ENCODE data around the gene FUBP3.

The FUBP3 gene, protein sequence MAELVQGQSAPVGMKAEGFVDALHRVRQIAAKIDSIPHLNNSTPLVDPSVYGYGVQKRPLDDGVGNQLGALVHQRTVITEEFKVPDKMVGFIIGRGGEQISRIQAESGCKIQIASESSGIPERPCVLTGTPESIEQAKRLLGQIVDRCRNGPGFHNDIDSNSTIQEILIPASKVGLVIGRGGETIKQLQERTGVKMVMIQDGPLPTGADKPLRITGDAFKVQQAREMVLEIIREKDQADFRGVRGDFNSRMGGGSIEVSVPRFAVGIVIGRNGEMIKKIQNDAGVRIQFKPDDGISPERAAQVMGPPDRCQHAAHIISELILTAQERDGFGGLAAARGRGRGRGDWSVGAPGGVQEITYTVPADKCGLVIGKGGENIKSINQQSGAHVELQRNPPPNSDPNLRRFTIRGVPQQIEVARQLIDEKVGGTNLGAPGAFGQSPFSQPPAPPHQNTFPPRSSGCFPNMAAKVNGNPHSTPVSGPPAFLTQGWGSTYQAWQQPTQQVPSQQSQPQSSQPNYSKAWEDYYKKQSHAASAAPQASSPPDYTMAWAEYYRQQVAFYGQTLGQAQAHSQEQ

DNA sequence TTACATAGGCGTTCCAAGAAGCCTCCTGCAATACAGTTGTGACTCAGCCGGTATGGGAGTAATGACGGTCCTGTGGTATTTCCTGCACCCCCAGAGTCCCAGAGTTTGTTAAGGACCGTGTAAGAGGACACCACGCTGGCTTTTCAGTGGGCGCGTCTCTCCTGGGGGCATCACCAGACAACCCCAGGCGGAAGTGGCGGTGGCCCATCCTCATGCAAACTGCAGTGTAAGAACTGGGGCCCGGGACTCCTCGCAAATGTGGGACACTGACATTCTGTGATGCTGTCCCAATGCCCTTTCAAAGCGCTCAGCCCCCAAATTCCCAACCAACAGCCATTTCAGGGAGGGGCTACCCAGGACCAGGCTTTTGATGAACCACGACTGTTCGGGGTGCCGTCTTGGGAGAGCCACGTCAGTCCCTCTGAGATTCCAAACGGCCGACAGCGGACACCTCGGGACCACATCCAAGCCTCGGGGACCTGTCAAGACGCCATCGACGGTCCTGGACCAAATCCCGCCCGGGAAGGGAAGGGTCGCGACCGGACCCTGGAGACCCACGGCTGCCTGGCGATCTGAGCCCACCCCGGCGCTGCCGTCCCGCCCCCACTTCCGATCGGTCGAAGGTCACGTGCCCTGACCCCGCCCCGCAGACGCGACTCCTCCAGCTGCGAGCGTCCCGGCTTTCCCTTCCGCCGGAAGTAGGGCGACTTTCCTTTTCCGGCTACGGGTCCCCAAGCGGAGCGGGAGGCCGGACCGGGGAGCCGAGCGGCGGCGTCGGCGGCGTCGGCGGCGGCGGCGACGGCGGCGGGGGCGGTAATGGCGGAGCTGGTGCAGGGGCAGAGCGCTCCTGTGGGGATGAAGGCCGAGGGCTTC is at the start of gene FUBP3:
Gene FUBP3 (plus strand): TSS at position 713 of the 873 bp plus-strand sequence. CDS start 104 bp downstream, at position 817.
- no peak for TF ChIP-seq CTCF (IDR thresholded peaks at IDR 0.05)

- TF ChIP-seq CTCF (IDR thresholded peaks at IDR 0.05) = no peak
Observed at GRCh38 chr9:130530938-130531337, 48.4 kb upstream of the FUBP3 start.

DNA sequence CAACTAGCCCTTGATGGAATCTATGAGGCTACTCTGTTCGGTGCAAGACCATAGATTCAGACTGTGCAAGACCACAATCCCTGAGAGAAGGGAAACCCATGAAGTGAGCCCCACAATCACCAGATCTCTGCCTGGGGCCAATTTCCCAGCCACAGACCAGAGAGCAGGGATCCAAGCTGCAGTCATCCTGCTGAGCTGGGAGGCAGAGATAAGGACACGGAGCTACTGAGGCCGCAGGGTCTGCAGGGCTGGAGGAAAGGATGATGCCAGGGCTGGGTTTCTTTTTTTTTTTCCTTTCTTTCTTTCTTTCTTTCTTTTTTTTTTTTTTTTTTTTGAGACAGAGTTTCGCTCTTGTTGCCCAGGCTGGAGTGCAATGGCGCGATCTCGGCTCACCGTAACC is 47.7 kb upstream of the FUBP3 start:
- TF ChIP-seq CTCF (IDR thresholded peaks at IDR 0.05) = no peak

DNA sequence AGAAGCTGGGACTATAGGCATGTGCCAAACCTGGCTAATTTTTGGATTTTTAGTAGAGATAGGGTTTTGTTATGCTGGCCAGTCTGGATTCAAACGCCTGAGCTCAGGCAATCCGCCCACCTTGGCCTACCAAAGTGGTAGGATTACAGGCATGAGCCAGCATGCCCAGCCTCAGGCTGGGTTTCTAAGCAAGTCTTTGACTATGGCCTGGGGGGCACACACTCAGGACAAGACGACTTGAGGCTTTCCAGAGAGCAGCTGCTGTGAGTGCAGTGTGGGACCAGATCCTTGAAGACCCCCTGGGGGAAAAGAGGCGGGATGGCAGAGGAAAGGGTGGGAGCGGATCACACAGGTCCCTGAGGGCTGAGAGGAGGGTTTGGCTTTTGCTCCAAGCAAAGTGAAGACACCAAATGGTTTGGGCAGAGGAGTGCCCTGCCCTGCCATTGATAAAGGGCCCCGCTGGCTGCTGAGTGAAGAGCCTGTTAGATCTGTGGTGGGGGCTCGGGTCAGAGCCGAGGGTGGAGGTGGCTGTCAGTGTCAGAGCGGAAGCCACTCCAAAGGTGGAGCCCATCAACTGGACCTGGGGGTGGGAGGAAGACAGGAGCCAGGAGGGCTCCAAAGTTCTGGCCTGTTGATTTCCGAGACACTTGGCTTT is 46.8 kb upstream of the FUBP3 start:
- TF ChIP-seq CTCF (IDR thresholded peaks at IDR 0.05) = no peak

- no peak for TF ChIP-seq CTCF (IDR thresholded peaks at IDR 0.05)
Observed at GRCh38 chr9:130535818-130536521, 43.4 kb upstream of the FUBP3 start.

DNA sequence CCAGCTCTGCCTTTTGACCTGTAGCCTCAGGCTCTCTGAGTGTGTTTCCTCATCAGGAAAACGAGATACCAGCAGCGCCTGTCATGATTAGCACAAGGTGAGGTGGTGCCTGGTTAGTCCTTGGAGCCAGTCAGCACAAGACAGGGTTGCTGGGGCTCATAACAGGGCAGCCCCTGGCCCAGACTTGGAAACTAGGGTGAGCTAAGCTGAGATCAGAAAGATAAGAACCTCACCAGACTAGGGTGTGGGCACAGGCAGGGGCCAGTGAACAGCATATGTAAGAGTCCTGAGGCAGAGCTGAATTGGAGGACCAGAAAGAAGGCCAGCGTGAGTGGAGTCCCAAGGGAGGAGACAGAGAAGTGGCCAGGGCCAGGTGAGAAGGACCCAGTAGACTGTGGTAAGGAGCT is 42.7 kb upstream of the FUBP3 start:
- TF ChIP-seq CTCF (IDR thresholded peaks at IDR 0.05) = no peak
